WI38 (cell line): ENCODE data around the gene FBXW7.

Experiments
- H3K4me3 ChIP-seq: 2 replicates; pipeline ENCODE4 v1.5.1; 2011; ENCODE audit warnings: low read depth, mild to moderate bottlenecking, control low read depth, low read length
- TF ChIP-seq, protein P1 (sequence below): IDR thresholded peaks from 2 replicates; pipeline ENCODE4 v1.5.1; 2012; ENCODE audit warnings: low read depth, mild to moderate bottlenecking, control low read depth, low read length

Gene FBXW7

DNA sequence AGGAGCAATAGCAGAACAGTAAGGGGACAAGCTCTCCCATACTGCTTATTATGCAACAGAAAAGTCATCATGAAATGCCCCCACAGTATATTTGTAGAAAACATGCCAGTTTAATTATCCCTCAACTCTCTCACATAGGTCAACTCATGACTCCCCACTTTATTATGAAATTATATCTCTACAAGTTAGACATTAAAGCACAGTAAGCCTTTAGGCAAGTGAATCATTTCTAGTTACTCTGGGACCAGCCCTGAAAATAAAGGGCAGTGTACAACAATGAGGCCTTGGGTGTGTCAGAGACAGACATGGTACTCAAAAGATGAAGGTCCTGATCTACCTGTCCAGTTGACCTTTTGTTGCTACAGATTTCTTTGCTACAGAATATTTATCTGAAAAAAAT, 191.9 kb downstream of the FBXW7 start:
- no peak overlapping the region for H3K4me3 ChIP-seq
- TF ChIP-seq, protein P1, sequence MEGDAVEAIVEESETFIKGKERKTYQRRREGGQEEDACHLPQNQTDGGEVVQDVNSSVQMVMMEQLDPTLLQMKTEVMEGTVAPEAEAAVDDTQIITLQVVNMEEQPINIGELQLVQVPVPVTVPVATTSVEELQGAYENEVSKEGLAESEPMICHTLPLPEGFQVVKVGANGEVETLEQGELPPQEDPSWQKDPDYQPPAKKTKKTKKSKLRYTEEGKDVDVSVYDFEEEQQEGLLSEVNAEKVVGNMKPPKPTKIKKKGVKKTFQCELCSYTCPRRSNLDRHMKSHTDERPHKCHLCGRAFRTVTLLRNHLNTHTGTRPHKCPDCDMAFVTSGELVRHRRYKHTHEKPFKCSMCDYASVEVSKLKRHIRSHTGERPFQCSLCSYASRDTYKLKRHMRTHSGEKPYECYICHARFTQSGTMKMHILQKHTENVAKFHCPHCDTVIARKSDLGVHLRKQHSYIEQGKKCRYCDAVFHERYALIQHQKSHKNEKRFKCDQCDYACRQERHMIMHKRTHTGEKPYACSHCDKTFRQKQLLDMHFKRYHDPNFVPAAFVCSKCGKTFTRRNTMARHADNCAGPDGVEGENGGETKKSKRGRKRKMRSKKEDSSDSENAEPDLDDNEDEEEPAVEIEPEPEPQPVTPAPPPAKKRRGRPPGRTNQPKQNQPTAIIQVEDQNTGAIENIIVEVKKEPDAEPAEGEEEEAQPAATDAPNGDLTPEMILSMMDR: no peak

GRCh38 chr4:152342293-152342692, 193.6 kb downstream of the FBXW7 start:
- H3K4me3 ChIP-seq: no peak overlapping the region
- TF ChIP-seq, protein P1: no peak

- TF ChIP-seq, protein P1: no peak
- H3K4me3 ChIP-seq: no peak overlapping the region
These were observed 195.1 kb downstream of the FBXW7 start for GRCh38 chr4:152340818-152341217.

DNA sequence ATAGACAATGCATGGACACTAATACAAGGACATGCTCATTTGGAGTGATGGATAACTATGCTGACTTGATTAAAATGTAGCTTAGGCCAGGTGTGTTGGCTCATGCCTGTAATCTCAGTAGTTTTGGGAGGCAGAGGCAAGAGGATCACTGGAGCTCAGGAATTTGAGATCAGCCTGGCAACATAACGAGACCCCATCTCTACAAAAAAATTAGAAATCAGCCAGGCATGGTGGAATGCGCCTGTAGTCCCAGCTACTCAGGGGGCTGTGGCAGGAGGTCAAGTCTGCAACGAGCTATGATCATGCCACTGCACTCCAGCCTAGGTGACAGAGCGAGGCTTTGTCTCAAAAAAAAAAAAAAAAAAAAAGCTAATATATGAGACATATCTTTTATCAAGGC, 196.3 kb downstream of the FBXW7 start:
- no peak overlapping the region for H3K4me3 ChIP-seq
- TF ChIP-seq, protein P1: no peak

GRCh38 chr4:152334931-152335330, 201.0 kb downstream of the FBXW7 start:
- H3K4me3 ChIP-seq: no peak overlapping the region
- TF ChIP-seq, protein P1: no peak

- no peak overlapping the region for H3K4me3 ChIP-seq
- TF ChIP-seq, protein P1: no peak
These were observed 204.8 kb downstream of the FBXW7 start for GRCh38 chr4:152331042-152331441.

DNA sequence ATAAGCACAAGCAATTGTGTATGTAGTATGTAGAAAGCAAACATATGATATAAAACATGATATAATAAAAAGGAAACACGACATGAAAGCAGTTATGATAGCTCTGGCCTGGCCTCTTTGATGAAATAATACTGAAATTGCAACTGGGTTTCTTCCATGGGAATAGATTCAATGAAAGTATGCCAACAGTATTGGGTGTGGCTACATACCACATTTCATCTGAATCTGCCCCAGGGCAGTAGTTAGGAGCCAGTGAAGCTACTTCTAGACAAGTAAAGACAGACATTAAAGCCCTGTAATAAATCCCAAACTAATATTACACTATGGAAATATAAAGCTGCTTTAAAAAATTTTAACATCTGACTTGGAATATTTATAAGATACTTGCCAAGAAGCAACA, 207.3 kb downstream of the FBXW7 start:
- TF ChIP-seq, protein P1: no peak
- H3K4me3 ChIP-seq: no peak overlapping the region
